Stimulated activated CD8-positive, alpha-beta memory T cell treated with anti-CD3 and anti-CD28 coated beads, Interleukin-2, amount 100 ng/mL, for 1 hour (primary cell): ENCODE results near the gene TXNL1.

Experiments used
- DNase-seq, 2 donors: peaks; one replicate each; pipeline ENCODE4 v3.0.0-alpha.2; 2020; ENCODE audit warnings: low read depth in 2 of 2

TXNL1 gene

GRCh38 chr18:56570978-56571377 is 67.4 kb downstream of the TXNL1 start:
- DNase-seq = no peak

- no peak for DNase-seq
Measured at GRCh38 chr18:56569416-56569815, 69.0 kb downstream of the TXNL1 start.

- DNase-seq = no peak
Measured at GRCh38 chr18:56568986-56569385, 69.4 kb downstream of the TXNL1 start.

- DNase-seq = no peak
Measured at GRCh38 chr18:56565551-56566345, 72.6 kb downstream of the TXNL1 start.

- DNase-seq = no peak
Measured at GRCh38 chr18:56565046-56565445, 73.3 kb downstream of the TXNL1 start.

- no peak for DNase-seq
Measured at GRCh38 chr18:56563568-56563967, 74.8 kb downstream of the TXNL1 start.

GRCh38 chr18:56562479-56562878 is 75.9 kb downstream of the TXNL1 start:
- no peak for DNase-seq

GRCh38 chr18:56560992-56561391 is 77.4 kb downstream of the TXNL1 start:
- no peak for DNase-seq

- no peak for DNase-seq
Measured at GRCh38 chr18:56559044-56559443, 79.3 kb downstream of the TXNL1 start.

- DNase-seq = no peak
Measured at GRCh38 chr18:56556907-56557306, 81.5 kb downstream of the TXNL1 start.

- no peak for DNase-seq
Measured at GRCh38 chr18:56550121-56550520, 88.3 kb downstream of the TXNL1 start.
